Stimulated activated CD4-positive, alpha-beta T cell treated with anti-CD3 and anti-CD28 coated beads, TNF-alpha, amount 100 ng/mL, for 48 hours (primary cell): ENCODE measurements around the gene ACKR3.

Experiments used
- DNase-seq, 3 donors: peaks; one replicate each; pipeline ENCODE4 v3.0.0-alpha.2; 2020; ENCODE audit warnings: low read depth in 3 of 3

Gene ACKR3

DNA sequence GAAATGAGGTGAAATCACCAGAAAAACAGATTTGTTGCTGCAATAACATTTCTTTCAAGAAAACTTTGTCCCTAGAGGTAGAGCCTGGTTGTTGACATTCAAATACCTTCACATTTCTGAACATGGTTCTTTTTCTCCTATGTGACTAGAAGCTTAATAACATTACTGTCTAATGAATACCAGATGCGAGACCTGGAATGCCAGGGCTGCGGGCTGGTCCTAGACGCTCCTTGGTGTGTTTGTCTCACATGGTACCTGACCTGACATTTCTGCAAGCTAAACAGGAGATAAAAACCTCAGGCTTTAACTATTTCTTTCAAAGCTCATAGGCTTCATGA is 38.5 kb downstream of the ACKR3 start:
- DNase-seq: no peak

DNA sequence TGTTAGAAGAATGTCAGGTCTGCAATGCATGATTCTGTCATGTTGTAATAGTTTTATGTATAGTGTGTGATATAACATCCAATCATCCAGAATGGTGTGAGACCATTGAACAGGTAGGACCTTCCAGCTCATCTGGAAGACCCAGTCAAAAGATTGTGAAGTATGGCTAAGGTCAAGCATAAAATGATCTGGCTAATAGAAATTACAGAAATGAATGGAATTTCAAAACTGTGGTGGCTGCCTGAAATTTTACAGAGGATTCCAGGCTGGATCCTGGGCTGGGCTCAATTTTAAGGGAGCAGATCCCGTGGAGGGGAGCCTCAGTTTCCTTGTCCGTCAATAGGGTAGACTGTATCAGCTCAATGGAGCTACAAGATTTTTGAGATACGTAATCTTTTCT is 39.1 kb downstream of the ACKR3 start:
- DNase-seq: no peak

DNA sequence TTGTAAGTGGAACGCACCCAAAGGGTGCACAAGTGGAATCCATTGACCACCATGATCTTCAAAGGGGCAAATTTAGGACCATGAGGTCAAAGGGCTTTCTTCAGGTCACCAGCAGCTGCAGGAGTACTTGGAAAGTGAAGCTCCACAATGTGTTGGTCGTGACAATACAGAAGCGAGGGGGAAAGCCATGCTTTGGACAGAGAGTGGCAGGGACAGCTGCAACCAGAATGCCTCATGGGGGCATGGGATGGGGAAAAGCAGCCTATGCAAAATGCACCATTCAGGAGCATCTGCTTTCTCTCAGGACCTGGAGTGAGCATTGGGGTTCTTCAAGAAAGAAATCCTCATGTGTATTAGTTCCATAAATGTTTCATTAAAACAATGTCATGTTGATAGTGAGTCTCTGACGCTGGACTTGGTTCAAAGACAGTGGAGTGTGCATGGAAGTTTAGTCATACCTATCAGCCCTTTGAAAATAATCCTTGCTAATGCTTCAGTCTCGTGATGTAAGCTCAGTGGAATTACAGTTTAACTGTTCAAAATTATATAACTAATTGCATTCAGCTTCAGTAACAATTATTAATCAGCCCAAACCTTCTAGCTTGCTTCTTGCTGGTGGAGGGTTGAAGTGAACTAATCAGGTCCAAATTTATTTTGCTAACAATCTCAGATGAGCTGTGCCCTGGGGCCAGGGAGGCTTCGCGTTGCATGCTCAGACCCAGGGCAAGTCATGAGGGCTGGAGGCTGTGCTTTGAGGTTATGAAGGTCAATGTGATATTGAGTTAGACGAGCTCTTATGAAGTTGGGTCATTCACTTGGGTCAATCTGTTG is 41.6 kb downstream of the ACKR3 start:
- DNase-seq: no peak

DNA sequence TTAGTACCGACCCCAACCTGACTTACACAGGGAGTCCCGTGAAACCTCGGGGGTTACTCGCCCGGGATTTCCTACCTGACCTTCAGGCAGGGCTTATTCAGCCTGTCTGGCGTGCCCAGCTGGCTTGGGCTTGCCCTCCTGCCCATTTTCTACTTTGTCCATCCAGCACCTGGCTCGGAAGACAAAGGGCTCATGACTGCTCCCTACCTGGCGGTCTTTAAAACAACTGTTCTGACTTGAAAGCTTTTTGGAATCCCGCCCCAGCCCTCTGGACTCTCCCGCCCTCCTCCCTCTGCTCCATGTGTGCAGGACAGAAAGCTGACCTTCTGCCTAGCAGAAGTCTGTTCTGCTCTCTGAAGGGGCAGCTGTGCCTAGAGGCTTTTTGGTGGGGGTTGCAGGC is 43.1 kb downstream of the ACKR3 start:
- DNase-seq: no peak

DNA sequence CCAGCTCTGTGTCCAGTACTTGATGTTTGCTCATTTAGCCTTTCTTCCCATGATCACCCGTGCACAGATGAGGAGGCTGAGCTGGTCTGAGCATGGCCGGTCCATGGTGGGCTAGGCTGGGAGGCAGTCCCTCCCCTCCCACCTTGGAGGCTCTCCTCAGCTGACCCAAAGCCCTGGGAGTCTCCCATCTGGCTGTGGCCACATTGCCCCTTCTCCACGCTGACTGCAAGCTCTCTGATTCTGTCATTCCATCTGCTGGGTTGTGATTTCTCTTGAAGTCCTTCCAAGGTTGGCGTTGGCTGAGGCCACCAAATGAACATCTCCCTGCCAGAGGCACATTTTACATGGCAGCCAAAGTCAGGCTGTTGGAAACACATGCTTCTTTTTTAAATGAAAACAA is 44.0 kb downstream of the ACKR3 start:
- DNase-seq: no peak

DNA sequence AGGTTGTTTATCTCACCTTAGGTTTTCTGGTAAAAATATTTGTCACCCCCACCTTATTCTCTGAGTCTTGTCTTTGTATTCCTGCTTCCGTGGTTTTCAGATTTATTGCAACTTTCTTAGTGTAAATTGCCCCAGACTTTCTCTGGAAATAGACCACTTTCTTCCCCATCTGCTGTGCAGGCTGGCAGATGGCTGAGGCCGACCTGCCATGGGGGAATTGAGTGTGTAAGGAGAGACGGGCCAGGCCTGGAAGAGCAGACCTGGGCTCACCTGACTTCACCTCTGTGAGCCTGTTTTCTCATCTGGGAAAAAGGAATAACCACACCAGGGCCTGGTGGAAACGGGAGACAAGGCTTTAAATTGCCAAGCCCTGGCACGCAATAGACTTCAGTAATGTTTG is 44.9 kb downstream of the ACKR3 start:
- no peak for DNase-seq

DNA sequence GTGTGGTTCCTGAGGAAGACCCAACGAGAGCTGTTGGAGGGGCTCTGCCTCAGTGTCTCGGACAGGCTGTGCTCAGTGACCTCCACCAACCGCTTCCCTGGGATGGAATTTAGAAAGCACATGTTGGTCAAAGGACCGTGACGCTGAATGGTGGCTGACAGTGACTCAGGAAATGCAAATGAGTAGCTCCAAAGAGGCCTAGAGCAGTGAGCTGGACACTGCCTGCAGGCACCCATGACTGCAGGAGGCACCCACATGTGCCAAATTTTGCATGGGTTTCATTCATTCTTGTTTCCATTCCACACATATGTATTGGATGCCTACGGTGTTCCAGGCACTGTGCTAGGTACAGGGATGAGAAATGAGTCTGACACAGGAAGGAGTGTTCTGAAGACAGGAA is 46.4 kb downstream of the ACKR3 start:
- DNase-seq: no peak

DNA sequence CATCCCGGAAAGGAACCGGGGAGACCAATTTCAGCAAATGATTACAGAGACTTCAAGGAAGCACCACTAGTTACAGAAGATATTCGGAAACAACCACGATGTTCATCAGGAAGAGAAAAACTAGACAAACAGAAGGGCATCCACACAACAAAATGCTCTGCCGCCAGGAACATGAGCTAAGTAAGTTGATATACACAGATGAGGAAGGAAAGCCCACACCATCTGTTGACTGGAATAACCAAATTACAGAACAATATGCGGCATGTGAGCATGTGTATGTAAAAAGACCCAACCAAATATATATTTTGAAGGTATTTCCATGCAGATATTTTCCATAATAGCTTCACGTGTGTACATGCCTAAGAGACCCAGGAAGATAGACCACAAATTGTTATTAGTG is 47.0 kb downstream of the ACKR3 start:
- no peak for DNase-seq

DNA sequence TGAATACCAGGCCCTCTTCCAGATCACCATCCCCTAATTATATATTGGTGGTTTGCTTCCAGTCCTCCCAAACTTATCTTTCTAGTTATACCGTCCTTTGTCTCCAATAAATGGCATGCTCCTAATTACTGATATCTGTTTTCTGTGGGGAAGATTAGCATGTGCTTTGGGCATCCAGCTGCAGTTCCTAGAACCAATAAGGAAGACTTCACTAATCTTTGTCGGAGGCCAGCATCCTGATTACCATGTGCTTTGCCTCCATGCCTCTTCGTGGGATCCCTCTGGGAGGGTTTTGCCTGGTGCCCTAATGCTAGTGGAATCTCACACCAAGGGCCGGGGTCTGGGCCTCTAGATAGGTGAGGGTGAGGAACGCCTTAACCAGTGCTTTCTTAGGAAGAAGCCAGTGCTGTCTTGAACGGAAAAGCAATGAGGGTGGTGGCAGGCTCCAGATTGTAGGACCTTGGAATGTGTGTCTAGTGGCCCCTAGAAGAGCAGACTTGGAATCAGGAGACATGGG is 47.7 kb downstream of the ACKR3 start:
- DNase-seq: no peak

DNA sequence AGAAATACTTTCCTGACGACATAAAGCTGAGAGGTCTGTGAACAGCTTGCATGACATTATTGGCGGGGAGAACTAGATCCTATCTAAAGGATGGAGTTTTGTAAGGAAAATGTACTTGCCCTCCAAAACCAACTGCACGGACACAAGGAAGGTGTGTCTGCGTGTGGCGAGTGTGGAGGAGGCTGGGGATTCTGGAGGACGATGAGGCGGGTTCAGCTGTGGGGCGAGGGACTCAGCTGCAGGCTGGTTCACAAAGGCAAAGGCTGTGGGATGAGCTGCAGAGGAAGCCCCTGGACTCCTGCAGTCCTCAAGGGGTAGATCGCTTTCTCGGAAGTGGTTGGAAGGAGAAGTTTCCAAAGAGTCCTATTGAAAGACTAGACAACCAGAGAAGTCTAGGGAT is 48.2 kb downstream of the ACKR3 start:
- no peak for DNase-seq

DNA sequence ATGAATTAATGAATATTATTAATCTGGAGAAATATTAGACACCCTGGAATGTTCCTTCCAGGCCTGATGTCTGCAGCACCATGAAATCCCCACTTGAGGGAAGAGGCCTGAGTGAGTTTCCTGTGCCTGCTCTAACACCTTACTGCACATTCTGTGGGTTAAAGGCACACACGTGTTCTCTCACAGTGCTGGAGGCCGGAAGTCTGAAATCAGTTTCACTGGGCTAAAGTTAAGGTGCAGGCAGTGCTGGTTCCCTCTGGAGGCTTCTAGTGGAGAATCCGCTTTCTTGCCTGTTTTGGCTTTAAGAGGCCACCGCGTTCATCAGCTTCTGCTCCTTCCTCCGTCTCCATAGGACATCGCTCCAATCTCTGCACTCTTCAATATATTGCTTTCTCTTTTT is 48.7 kb downstream of the ACKR3 start:
- no peak for DNase-seq

DNA sequence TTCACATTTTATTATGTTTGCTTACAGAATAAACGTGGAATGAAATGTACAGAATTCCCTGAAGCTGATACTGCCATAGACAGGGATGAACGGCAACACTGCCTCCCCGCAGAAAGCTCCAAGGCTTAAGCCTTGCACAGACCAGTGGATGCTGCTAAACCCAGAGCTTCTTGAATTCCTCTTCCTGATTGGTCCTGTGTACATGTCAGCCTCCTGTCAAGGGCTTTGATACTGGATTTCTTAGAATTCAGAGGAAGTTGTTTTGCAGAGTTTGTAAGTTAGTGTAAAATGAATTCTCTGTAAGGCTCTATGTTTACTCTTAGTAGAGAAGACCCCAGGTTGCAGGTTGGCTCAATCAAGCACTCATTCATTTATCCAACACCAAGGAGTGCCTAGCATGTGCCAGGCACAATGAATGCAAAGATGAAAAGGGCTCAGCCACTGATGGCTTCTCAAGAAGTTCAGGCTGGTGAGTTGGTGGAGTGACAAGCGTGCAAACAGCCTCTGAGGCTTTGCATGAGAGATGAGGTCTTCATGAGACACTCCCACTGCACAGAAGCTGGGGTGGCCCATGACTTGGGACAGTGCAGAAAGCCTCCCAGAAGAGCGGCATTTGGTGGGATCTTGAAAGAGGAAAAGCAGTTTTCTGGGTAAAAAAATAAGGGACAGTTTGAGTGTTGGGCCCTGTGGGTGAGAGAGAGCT is 50.4 kb downstream of the ACKR3 start:
- DNase-seq: no peak

DNA sequence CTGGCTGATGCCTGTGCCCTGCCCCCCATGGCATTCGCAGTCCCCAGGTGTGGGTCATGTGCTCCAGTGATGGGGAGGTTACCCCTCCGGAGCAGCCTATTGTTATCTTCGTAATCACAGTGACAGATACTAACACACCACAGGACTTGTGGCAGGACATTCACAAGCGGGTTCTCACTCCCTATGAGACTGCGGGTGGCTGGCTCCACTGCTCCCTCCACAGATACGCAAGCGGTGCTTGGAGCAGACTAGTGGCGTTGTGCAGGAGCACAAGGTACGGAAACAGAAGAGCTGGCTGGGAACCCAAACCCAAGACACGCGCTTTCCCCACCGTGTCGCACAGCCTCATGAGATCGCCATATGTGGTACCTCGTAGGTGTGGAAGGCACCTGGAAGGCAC is 52.2 kb downstream of the ACKR3 start:
- DNase-seq: no peak

DNA sequence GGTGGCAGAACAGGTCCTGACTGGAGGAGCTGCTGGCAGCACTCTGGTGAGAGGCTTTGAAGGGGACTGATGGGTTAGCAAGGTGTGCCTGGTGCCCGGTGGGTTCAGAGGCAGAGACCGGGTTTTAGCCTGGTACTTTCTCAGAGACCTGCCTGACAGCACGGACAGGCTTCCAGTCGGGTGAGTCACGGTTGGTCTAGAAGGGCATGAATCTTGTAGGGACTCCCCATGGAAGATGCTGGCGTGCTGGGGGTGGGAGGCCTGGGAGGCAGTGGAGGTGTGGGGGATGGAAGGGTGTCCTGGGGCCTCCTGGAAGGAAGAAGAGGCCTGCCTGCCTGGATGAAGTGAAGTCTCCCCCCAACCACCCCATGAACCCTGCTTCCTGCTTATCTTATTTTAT is 52.6 kb downstream of the ACKR3 start:
- no peak for DNase-seq

DNA sequence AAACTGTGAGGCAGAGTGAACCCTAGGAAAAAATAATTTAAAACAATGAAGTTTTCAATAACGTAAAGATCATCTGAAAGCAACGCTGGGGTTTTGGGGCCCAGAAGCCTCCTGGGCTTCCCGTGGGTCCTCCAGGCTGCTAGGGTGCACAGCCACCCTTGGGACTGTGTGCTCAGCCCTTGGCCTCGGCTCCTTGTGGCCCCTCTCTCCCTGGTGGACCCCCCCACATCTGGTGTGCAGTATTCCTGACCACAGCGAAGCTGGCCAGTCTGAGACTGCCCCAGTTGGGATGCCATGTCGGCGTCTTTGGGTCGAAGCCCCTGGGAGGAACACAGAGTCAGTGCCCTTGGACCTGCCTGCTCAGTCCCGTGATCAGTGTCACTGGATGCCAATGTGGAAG is 53.0 kb downstream of the ACKR3 start:
- no peak for DNase-seq

DNA sequence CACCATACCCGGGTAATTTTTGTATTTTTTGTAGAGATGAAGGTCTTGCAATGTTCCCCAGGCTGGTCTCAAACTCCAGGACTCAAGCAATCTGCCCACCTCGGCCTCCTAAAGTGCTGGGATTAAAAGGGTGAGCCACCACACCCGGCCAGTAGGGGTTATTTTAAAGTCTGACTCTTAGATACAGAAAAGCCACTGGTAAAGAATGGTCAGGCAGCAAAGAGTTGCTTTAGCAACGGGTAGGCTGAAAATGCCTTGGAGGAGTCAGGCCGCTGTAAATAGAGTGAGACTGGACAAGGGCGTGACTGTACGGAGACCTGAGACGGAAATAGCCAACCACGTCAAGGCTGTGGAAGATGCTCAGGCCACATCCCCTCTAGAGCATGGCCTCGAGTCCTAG is 54.2 kb downstream of the ACKR3 start:
- DNase-seq: no peak

DNA sequence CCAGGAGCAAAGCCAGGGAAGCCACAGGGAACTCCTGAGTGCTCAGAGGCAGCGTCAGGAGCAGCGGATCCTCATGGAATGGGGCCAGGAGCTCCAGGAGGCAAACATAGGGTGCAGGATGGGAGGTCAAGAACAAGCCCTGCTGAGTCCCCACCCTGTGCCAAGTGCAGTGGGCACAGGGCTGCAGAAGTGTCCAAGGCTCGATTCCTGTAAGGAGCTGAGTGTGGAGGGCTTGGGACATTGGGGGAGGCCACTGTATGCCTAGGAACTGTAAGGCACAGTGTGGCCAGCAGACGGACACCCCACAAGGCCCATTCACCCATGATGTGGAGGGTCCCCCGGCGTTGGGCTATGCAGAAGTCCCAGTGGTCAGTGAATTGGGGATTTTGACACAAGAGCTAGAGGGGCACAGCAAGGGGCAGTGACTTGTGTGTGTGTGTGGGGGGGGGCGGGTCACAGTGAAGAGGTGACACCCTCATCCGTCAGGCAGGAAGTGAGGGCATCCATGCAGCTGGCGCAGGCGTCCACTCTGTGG is 55.6 kb downstream of the ACKR3 start:
- DNase-seq: no peak

DNA sequence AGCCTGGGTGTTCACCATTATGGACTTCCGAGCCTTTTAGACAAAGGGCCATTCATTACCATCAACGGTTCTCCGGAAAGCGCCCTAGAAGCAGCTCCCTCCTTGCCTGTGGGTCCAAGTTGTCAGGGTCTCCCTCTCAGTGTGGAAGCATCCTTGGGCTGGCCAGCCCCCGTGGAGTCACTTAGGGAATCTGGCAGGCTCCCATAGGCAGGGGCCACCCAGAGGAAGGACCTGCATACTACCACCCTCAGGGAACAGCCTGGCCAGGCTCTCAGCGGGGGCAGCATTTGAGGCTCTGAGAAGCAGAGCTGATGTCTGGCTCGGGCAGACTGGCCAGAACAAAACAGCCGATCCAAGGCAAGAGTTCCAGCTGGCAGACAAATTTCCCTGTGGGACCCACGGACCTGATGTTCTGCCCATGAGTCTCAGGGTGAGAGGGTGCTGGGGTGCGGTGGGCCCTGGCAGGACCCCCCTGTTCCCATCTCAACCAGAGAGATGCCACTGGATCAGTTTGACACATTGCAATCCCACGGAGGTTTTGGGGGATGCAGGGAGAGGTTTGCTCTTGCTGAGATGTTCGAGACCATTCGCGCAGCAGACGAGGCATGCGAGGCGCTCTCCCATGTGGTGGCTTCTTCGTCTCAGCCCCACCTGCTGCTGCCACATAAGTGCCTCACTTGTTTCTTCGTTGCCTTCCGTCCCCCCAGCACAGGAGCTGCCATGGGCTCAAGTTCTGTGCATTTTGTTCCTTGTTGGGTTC is 56.9 kb downstream of the ACKR3 start:
- DNase-seq: no peak

DNA sequence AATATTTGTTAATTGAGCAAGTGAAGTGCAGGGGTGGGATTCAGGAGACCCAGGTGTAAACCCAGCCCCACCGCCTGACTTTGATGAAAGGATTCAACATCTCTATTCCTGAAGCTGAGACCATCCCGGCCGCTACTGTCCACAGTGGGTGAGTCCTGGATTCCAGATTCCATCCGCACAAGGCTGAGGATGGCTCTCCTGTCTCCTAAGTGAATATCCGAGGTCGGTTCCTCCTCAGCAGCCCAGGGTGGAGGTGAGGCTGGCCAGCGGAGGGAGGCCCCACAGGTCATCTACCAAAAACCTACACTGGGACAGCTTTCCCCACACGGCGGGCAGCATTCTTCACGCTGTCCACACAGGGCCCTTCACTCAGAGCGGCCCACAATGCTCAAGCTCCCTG is 57.6 kb downstream of the ACKR3 start:
- DNase-seq: no peak

DNA sequence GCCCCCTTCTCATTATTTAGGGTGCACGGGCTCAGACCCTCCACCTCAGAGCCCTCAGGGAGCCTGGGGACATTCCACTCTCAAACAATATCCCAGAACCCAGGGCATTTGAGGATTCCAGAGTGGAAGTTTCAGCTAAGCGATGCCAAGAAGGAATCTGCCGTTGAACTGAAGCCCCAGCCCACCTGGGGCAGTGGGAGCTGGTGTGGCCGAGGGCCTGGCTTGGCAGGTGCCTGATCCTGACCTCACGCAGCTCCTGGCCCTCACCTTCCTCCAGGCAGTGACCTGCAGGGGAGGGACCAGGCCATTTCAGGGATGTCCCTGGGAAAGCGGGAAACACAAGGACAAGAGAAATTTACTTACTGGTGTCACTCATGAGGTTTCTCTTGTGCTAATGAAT is 58.2 kb downstream of the ACKR3 start:
- no peak for DNase-seq

DNA sequence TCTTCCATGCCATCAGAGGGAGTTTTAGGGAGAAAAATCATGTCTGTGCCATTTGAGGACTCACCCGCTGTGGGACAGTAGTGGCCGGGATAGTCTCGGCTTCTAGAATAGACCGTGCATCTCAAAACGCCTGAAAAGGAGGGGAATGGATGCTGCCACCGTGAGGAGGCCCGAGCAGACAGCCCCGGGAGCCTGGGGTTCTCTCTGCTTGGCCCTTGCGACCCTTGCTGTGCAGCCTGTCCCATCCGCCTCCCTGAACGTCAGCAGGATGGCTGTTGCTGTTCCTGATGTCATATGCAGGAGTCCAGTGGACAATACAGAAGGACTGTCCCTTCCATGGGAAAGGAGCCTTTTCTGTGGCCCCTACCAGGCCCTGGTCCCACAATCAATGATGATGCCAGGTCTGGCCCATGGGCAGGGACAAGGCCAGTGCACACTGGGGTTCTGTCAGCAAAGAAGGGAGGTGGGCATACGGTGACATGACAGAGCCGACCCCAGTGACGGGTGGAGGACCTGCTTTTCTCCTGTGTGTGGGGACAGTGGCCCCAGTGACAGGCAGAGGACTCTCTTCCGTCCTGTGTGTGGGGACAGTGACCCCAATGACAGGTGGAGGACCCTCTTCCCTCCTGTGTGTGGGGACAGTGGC is 58.8 kb downstream of the ACKR3 start:
- DNase-seq: no peak
